Naive thymus-derived CD8-positive, alpha-beta T cell (primary cell): ENCODE measurements around the gene TMEM273. TPM values are rescaled to one million over a fixed set of nuclear protein-coding genes. Genes with fewer than 3 reads are reported as not detected.

Experiments used
- ATAC-seq, 2 donors: fragments of 150-1000 bp; cut with Tn5 transposase in 1 of 2; sonication (Bioruptor Pico), chemical (Tn5 transposase) in 1 of 2; 1 replicate in 1 of 2; 2 replicates in 1 of 2; pipeline ENCODE4 v1.10.0; 2021; ENCODE audit warnings: mild to moderate bottlenecking in 2 of 2, moderate library complexity in 2 of 2
- POLR2A ChIA-PET: fragments of 350-600 bp; sonication (Branson Sonifier 250); formaldehyde crosslinking; loops from one replicate; lab custom pipeline; 2021; ENCODE audit warnings: antibody characterized with exemption; lab: Charles Lee
- DNase-seq, 10 donors: peaks; one replicate each; pipeline versions ENCODE4 v3.0.0 to v3.0.0-alpha.2; 2020 to 2022
- H3K27ac Mint-ChIP-seq, 10 donors: one replicate each; pipeline ENCODE4 v1.8.0; 2020 to 2022; ENCODE audit warnings: mild to moderate bottlenecking in 10 of 10, mixed read lengths in 10 of 10, moderate library complexity in 4 of 10, inconsistent platforms in 1 of 10
- H3K27me3 Mint-ChIP-seq, 5 donors: one replicate each; pipeline ENCODE4 v1.8.0; 2021 to 2022; ENCODE audit warnings: mixed read lengths in 5 of 5
- H3K36me3 Mint-ChIP-seq, 3 donors: one replicate each; pipeline ENCODE4 v1.8.0; 2020 to 2022; ENCODE audit warnings: mixed read lengths in 3 of 3, mild to moderate bottlenecking in 2 of 3, inconsistent platforms in 1 of 3
- H3K4me1 Mint-ChIP-seq, 4 donors: one replicate each; pipeline ENCODE4 v1.8.0; 2021 to 2022; ENCODE audit warnings: mixed read lengths in 4 of 4
- H3K4me3 Mint-ChIP-seq, 10 donors: one replicate each; pipeline ENCODE4 v1.8.0; 2020 to 2022; ENCODE audit warnings: mild to moderate bottlenecking in 10 of 10, mixed read lengths in 10 of 10, moderate library complexity in 6 of 10, inconsistent platforms in 1 of 10
- H3K9me3 Mint-ChIP-seq, 9 donors: one replicate each; pipeline ENCODE4 v1.8.0; 2020 to 2022; ENCODE audit warnings: mixed read lengths in 9 of 9, mild to moderate bottlenecking in 3 of 9, inconsistent platforms in 1 of 9, moderate library complexity in 1 of 9
- polyA plus RNA-seq, 3 donors: library from polyadenylated mRNA; unstranded; fragments of 300-500 nt; fragmentation: Illumina TruSeq; gene quantifications; one replicate each; pipeline ENCODE4 v1.2.3, GENCODE V29; 2021
- total RNA-seq, 8 experiments: library from RNA in 2 of 8; stranded (reverse) in 2 of 8; gene quantifications; one replicate each; pipeline ENCODE4 v1.2.3 and lab custom pipeline; 2021 to 2026

The TMEM273 gene
- total and polyA plus RNA-seq, 5 experiments from 2014 or later: 0.23 to 3.5 (median 0.83) TPM; not detected in 2

DNA sequence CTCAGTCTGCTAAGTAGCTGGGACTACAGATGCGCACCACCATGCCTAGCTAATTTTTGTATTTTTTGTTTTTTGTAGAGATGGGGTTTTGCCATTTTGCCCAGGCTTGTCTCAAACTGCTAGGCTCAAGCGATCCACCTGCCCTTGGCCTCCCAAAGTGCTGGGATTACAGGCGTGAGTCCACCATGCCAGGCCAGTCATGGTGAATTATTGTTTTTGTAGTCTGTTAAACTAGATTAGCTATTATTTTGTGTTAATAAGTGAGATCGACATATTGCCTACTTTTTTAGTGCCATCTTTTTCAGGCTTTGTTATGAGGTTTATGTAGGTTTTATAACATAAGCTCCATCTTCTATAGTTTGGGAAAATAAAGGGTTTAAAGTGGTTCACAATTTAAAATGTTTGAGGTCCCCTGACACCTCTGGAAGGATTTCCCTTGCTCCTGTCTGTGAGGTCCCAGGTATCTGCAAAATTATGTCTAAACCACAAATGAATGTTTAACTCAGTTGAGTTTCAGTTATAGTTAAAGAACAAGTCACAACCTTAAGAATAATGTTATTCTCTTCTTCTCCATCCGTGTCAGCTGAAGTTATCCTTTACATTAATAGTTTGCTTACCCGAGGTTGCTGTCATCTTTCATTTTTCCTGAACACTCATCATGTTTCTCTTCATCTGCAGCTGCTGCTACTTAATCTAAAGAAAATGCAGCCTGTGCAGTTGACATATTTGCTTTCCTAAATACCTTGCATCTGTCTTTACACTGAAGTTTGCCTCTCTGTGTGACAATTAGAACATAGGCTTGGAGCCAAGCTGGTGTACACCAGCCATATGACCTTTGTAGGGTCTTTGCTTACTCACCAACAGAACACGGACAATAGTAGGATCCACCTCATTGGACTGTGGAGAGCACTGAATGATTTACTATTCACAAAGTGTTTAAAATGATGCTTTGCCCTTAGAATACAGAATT, 63.9 kb downstream of the TMEM273 start:
- ATAC-seq: no peak
- Mint-ChIP-seq H3K36me3 (no peaks in the 10 kb centered on the region), H3K4me3 (no peak overlapping the region), H3K27me3 (peaks cover 8 to 19% (median 13%) of the 10 kb centered on the region in 5 donors), H3K4me1 (no peaks in the 10 kb centered on the region), H3K27ac (no peak overlapping the region), H3K9me3 (peaks cover 0 to 20% (median 4%) of the 10 kb centered on the region in 9 donors)
- DNase-seq: no peak
- POLR2A ChIA-PET: no interaction called here

DNA sequence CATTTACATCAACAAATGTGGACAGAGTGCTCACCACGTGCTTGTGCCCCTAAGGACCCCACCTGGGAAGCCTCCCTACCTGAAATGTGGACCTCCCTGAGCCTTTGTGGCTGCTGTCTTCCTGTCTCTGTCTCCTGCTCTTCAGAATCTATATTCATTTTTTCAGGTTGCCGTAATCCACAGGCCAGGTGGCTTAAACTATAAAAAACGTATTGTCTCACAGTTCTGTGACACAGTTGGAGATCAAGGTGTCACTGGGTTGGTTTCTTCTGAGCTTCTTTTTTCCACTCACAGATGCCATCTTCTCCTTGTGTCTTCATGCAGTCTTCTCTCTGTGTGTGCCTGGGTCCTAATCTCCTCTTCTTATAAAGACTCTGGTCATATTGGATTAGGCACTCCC, 67.3 kb downstream of the TMEM273 start:
- Mint-ChIP-seq H3K27me3 (peaks cover 8 to 20% (median 12%) of the 10 kb centered on the region in 5 donors), H3K36me3 (no peaks in the 10 kb centered on the region), H3K9me3 (peaks cover 0 to 10% (median 0%) of the 10 kb centered on the region in 9 donors), H3K4me1 (peaks cover 0 to 2% (median under 1%) of the 10 kb centered on the region in 4 donors), H3K27ac (no peak overlapping the region), H3K4me3 (no peak overlapping the region)
- DNase-seq (no peak), ATAC-seq (no peak)
- POLR2A ChIA-PET: no interaction called here

DNA sequence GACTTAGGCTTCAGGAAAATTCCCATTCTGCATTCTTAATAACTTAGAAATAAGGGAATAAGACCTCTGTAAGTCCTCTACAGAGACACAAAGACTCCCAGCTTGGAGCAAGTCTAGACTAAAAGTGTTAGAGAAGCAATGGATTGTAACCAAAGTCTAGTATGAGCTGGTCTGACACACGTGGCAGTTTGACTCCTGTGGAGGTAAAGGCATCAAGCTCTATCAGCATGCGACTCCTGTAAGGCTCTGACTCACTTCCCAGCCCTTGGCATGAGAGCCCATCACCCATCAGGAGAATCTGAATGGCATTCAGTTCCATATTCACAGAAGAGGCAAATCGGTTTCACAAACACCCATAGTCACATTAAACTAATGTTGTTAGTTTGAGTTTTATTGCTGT, 68.4 kb downstream of the TMEM273 start:
- H3K4me1 Mint-ChIP-seq: peaks cover 0 to 5% (median 1%) of the 10 kb centered on the region in 4 donors
- ATAC-seq (no peak), DNase-seq (no peak)
- POLR2A ChIA-PET: no interaction called here
- no peak overlapping the region for H3K4me3 Mint-ChIP-seq
- no peaks in the 10 kb centered on the region for H3K36me3 Mint-ChIP-seq
- H3K27ac Mint-ChIP-seq: no peak overlapping the region
- peaks cover 0 to 10% (median 0%) of the 10 kb centered on the region in 9 donors for H3K9me3 Mint-ChIP-seq
- H3K27me3 Mint-ChIP-seq: peaks cover 11 to 22% (median 15%) of the 10 kb centered on the region in 5 donors

DNA sequence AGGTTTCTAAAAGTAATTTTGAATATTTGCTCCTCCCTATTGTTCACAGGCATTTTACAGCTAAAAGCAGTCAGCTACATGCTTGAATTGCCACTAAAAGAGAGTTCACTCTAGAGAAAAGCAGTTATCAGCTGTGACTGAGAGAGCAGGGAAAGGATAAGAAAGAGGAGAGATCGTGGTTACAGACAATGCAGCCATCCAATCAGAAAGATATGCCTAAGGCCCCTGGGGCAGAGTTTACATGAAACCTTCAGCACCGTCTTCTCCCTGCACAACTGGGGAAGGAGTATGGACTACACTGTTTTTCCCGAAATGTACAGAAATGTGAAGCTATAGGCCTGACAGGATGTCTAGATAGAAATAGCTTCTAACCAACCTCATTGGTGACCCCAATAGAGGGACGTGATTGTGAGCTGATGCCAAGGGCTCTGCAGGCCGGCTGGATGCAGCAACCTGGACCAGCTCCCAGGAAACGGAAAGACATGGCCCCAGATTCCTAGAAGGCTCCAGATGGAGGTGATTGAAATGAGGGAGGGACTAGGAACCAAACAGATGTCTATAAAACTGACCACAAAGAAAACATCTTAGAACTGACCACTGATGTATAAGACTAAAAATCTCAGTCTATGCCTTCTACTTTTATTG, 69.6 kb downstream of the TMEM273 start:
- Mint-ChIP-seq H3K27me3 (peaks cover 16 to 34% (median 19%) of the 10 kb centered on the region in 5 donors), H3K27ac (no peak overlapping the region), H3K36me3 (no peaks in the 10 kb centered on the region), H3K4me1 (peaks cover 0 to 8% (median 3%) of the 10 kb centered on the region in 4 donors), H3K4me3 (no peak overlapping the region), H3K9me3 (peaks cover 0 to 10% (median 0%) of the 10 kb centered on the region in 9 donors)
- POLR2A ChIA-PET: no interaction called here
- no peak for ATAC-seq
- DNase-seq: no peak

DNA sequence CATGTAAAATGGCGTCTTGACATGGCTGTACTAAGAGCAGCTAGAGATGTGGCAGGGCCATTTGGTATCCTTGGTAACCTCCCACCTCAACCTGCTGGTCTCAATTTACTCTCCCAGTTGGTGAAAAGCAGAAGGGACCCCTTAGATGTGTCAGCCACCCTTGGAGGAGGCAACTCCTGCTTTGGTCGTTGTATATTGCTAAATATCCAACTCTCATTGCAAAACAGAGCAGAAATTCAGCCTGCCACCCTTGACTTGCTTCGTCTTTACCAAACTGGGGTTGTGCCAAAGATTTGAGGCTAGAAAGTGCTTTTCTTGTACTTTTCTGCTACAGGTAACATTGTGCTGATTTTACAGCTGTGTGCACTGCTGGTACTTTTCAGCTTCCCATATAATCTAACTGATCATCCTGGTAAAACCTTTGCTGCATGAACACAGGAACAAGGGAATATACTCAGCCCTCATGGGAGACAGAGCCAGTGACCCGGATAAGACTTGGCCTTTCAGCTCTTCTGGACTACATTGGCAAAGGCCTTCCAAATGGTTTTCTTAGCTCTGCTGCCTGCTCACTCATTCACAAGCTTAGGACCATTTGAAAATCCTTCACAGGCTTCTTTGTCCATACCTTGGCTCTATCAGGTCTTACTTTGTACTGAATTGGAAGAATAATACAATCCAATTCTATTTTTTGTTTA, 70.7 kb downstream of the TMEM273 start:
- POLR2A ChIA-PET: no interaction called here
- peaks cover 18 to 38% (median 22%) of the 10 kb centered on the region in 5 donors for H3K27me3 Mint-ChIP-seq
- no peak overlapping the region for H3K4me3 Mint-ChIP-seq
- ATAC-seq (no peak), DNase-seq (no peak)
- no peaks in the 10 kb centered on the region for H3K36me3 Mint-ChIP-seq
- H3K9me3 Mint-ChIP-seq: peaks cover 0 to 10% (median 0%) of the 10 kb centered on the region in 9 donors
- peaks cover 0 to 8% (median 3%) of the 10 kb centered on the region in 4 donors for H3K4me1 Mint-ChIP-seq
- H3K27ac Mint-ChIP-seq: no peak overlapping the region

DNA sequence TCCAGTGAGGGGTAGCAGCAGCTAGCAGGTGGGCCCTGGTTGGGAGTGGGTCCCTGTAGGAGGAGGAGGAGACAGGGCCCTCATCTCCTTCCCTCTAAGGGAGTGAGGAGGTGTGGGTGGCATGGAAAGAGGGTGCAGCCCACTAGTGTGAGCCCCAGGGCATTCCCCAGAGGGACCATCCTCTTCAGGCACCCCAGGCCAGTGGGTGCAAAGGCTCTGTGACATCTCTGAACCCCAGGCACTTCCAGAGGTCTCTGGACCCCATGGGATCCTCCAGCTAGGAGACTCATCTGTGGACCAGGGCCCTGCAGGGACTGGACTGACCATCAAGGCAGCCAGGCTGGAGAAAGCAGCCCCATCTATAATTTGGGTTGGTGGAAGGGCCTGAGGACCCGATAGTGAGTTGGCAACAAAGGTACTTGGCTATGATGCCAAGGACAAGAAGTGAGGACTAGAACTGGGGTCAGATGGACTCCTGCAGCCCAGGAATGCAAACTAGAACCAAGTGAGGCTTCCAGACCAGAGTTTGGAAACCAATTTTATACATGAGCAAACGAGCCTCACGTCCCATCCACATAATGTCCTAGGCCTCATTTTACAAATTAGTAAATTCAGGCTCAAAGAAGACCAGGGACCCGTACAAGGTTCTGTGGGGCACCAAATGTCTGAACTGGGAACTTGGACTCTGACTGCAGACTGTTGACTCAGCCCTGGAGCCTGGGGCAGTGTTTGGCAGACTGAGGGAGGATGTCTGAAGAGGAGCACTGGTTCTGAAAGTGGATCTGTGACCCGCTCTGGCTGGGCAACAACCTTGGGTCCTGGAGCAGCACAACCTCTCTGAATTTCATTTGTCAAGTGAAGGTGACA, 71.4 kb downstream of the TMEM273 start:
- Mint-ChIP-seq H3K36me3 (no peaks in the 10 kb centered on the region), H3K27me3 (peaks cover 17 to 45% (median 22%) of the 10 kb centered on the region in 5 donors), H3K27ac (no peak overlapping the region), H3K4me3 (no peak overlapping the region), H3K4me1 (peaks cover 0 to 8% (median 3%) of the 10 kb centered on the region in 4 donors), H3K9me3 (peaks cover 0 to 5% (median 0%) of the 10 kb centered on the region in 9 donors)
- POLR2A ChIA-PET: no interaction called here
- ATAC-seq (no peak), DNase-seq (no peak)

DNA sequence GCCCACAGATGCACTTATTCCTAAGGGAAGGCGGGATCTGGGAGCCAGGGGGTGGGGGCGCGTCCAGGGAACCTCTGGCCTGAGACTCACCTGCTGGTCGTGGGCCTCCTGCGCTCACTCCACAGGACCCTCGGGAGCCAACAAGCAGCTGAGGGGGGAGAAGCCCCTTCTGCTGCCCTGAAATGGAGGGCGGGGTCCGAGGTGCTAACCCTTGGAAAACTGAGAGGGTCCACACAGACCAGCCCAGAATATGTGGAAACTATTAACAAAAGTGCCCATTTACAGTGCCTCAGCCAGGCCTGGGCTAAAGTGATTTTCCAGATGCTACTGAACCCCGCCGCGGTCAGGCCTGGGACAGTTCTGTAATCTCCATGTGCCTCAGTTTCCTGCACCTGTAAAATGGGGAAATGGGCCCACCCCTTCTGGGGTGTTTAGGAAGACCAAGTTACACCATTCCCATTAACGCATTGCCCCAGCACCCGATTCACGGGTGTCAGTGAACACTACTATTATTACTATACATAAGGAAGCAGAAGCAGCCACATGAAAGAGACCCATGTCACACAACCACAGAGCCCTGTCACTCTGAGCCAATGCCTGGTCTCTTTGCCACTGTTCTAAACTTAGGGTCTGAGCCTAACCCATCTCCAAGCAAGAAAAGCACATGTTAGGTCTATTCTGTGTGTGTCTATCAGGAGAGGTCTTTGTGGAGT, 72.2 kb downstream of the TMEM273 start:
- Mint-ChIP-seq H3K4me1 (peaks cover 0 to 8% (median 3%) of the 10 kb centered on the region in 4 donors), H3K4me3 (peak overlapping the region in 1 of 10 donors; percentile 36), H3K27ac (peak overlapping the region in 2 of 10 donors; percentile 9 to 10), H3K36me3 (no peaks in the 10 kb centered on the region), H3K9me3 (no peaks in the 10 kb centered on the region), H3K27me3 (peaks cover 16 to 46% (median 22%) of the 10 kb centered on the region in 5 donors)
- no peak for ATAC-seq
- POLR2A ChIA-PET: no interaction called here
- no peak for DNase-seq

DNA sequence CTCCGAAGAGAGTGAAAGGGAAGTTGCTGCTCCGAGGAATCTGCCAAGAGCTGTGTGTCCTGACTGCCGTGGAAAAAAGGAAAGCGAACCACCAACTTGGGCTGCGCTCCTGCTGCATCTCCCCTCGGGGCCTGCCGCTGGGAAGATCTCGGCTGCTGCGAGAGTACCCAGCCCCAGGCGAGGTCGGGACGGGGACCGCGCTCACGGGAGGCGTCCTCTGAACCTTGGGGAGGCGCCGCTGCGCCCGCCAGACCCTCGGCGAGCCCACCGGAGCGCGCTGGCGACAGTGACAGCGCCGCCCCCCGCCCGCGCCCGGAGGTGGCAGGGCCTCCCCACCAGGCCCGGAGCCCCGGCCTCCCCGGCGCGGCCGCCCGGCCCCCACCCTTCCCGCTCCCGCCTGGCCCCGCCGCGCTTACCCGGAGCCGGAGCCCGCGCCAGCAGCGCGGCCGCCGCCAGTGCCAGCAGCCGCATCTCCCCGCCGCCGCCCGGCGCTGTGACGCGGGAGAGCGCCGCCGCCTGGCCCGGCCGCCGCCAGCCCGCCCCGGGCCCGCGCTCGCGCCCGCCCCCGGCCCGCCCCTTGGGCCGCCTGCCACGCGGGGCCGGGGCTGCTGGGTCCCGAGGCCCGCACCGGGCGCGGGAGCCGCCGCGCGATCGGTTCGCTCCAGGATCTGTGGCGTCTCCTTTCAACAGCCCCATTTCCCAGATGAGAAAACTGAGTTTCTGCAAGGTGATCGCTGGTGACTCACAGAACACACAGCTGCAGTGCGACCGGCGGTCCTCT, 73.0 kb downstream of the TMEM273 start, which contains the start of gene VSTM4:
TSS of gene VSTM4 (minus strand) at position 508 of the 781 bp plus-strand sequence. CDS start at position 471, 37 bp downstream.
- no peak for DNase-seq
- H3K9me3 Mint-ChIP-seq: no peaks in the 10 kb centered on the region

DNA sequence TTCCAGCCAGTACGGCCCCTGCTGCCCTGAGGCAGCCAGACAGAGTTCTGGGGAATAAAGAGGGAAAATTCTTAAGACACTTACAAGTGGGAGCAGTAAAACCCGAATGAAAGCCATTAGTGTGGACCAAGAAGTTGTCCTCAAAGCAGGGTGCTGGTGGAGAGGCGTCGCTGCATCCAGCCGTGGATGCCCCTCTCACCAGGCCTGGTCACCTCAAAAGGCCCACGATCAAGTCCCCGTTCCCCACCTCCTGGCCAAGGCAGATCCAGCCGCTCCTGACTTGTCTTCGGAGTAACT, 73.5 kb downstream of the TMEM273 start:
- peaks cover 0 to 8% (median 3%) of the 10 kb centered on the region in 4 donors for H3K4me1 Mint-ChIP-seq
- DNase-seq (no peak), ATAC-seq (no peak)
- no peaks in the 10 kb centered on the region for H3K9me3 Mint-ChIP-seq
- POLR2A ChIA-PET: no interaction called here
- H3K27me3 Mint-ChIP-seq: peaks cover 16 to 49% (median 26%) of the 10 kb centered on the region in 5 donors
- H3K27ac Mint-ChIP-seq: no peak overlapping the region
- peak overlapping the region in 4 of 10 donors; percentile 30 to 66 (median 34) for H3K4me3 Mint-ChIP-seq
- no peaks in the 10 kb centered on the region for H3K36me3 Mint-ChIP-seq

More for the DNA sequence above, 73.0 kb downstream of the TMEM273 start, which contains the start of gene VSTM4:
- peaks cover 16 to 46% (median 22%) of the 10 kb centered on the region in 5 donors for H3K27me3 Mint-ChIP-seq
- H3K4me3 Mint-ChIP-seq: peak within 1 kb of the TSS in 4 of 10 donors; percentile 30 to 66 (median 34)
- POLR2A ChIA-PET: no interaction called here
- H3K27ac Mint-ChIP-seq: peak within 1 kb of the TSS in 2 of 10 donors; percentile 9 to 77
- H3K4me1 Mint-ChIP-seq: peaks cover 0 to 8% (median 3%) of the 10 kb centered on the region in 4 donors
- H3K36me3 Mint-ChIP-seq: no peaks in the 10 kb centered on the region
- no peak for ATAC-seq

DNA sequence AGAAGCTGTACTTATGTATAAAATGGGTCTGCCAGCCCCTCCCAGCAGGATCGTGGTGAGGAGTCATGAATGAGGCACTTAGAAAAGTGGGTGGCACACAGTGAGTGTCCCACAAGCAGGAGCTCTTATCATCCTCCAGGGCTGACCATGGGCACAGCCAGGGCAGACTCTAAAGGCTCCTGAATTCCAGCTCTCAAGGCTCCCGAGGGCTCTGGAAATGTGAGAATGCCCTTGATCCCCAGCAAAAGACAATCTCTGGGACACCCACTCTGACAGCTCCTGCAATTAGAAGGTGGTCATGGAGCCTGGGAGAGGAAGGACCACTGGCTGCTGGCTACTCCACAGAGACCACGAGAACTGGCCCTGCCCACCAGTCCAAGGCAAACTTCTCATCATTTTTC, 74.5 kb downstream of the TMEM273 start:
- H3K4me1 Mint-ChIP-seq: peaks cover 0 to 8% (median 3%) of the 10 kb centered on the region in 4 donors
- POLR2A ChIA-PET: no interaction called here
- DNase-seq: no peak

More for the DNA sequence above, 74.5 kb downstream of the TMEM273 start:
- Mint-ChIP-seq H3K4me3 (no peak overlapping the region), H3K36me3 (no peaks in the 10 kb centered on the region), H3K9me3 (no peaks in the 10 kb centered on the region), H3K27me3 (peaks cover 19 to 53% (median 27%) of the 10 kb centered on the region in 5 donors), H3K27ac (no peak overlapping the region)
- no peak for ATAC-seq
